Measurements from ENCODE around the gene TRAF4. TPM values are rescaled to one million over a fixed set of nuclear protein-coding genes. Genes with fewer than 3 reads are reported as not detected.

Gene TRAF4
- total and polyA plus RNA-seq, 9 of the 15 experiments (the other 6 are each of a cell fraction or from before 2014, with no cell fraction given): 2.4 to 147 (median 72.4) TPM

GRCh38 chr17:28722417-28723158 is 21.2 kb upstream of the TRAF4 start:
- ChIA-PET POLR2A (interaction anchor here (0.6 to 11.1 kb wide), 11 partner anchors 12 to 384 kb away, joined by 3 to 367 read pairs (median 5); partner anchors contain the start of genes PROCA1, SDF2, SUPT6H and TRAF4), CTCF (ENCODE audit: low intra/inter-chr PET ratio) (interaction anchor here (2.1 kb wide), 1 partner anchor 27 kb away, joined by 10 read pairs; no protein-coding TSS in a partner anchor)
- Histone ChIP-seq H3K79me2 (ENCODE audit: control insufficient read depth, insufficient read depth, low read length) (peaks cover 79% of the 10 kb centered on the region), H4K20me1 (replicated peaks; ENCODE audit: control insufficient read depth, insufficient read depth, low read length) (peaks cover 48% of the 10 kb centered on the region), H3K9ac (ENCODE audit: insufficient read depth in 1 of 2, low read depth in 2 of 2, low read length in 2 of 2) (peak overlapping the region; percentile 97 to 100), H2AFZ (ENCODE audit: low read depth, low read length) (no peak overlapping the region), H3K9me1 (ENCODE audit: control insufficient read depth, insufficient read depth, low read length) (no peaks in the 10 kb centered on the region), H3K36me3 (ENCODE audit: control insufficient read depth, insufficient read depth, low read length) (peaks cover 56% of the 10 kb centered on the region), H3K4me2 (ENCODE audit: insufficient read depth, low read length) (peak overlapping the region; percentile 96), H3K27ac (ENCODE audit: extremely low read depth, low read depth, low read length) (peak overlapping the region; percentile 95), H3K27me3 (ENCODE audit: control insufficient read depth in 2 of 2, insufficient read depth in 2 of 2, low read length in 2 of 2) (no peaks in the 10 kb centered on the region), H3K9me3 (replicated peaks; ENCODE audit: control insufficient read depth, insufficient read depth, low read depth, low read length) (no peaks in the 10 kb centered on the region), H3K4me3 (peak overlapping the region; percentile 75), H3K4me1 (replicated peaks in 1 of 2; ENCODE audit: control insufficient read depth in 2 of 2, insufficient read depth in 2 of 2, low read length in 2 of 2) (peaks cover 50 to 57% of the 10 kb centered on the region in 2 experiments)
- ATAC-seq (no peak), DNase-seq (ENCODE audit: extremely low read depth in 1 of 4, low spot score in 3 of 4) (no peak), FAIRE-seq (no peak)
- intact Hi-C loops (cut with micrococcal nuclease) (loop anchor here (10.0 kb wide), 1 partner anchor 392 kb away; no protein-coding TSS in a partner anchor), in situ Hi-C loops (cut with MboI) (no loop called here)
- TSS peak; percentile 8 for BruUV-seq (replicated peaks)
- 8% methylated on average over 7 of the region's 7 CpGs for WGBS (ENCODE audit: insufficient coverage, low coverage, missing lambda C conversion rate)
- no peak for TF ChIP-seq ELF2 (CRISPR knock-in tag; IDR thresholded peaks at IDR 0.05)
- TF ChIP-seq RBM34 (IDR thresholded peaks at IDR 0.05; ENCODE audit: borderline replicate concordance, insufficient read depth, low read length): no peak
- 0 out of 2 replicates have a peak, but pooled peaks have one; percentile 1 for TF ChIP-seq DPF2 (IDR thresholded peaks at IDR 0.05)
- no peak for TF ChIP-seq ZNF584 (CRISPR knock-in tag; IDR thresholded peaks at IDR 0.05; ENCODE audit: low read depth)
- TF ChIP-seq POLR2B (IDR thresholded peaks at IDR 0.05; ENCODE audit: low read depth, partially characterized antibody): peak; percentile 26
- peak; percentile 53 for TF ChIP-seq KDM5B (IDR thresholded peaks at IDR 0.05; ENCODE audit: insufficient replicate concordance, low read depth, low read length)
- TF ChIP-seq POLR2A (conservative IDR thresholded peaks at IDR 0.05): peak; percentile 58
- TF ChIP-seq XRCC5 (IDR thresholded peaks at IDR 0.05; ENCODE audit: low read depth, low read length): 0 out of 2 replicates have a peak, but pooled peaks have one; percentile 25
- TF ChIP-seq BCOR (IDR thresholded peaks at IDR 0.05): no peak
- TF ChIP-seq SUPT5H (IDR thresholded peaks at IDR 0.05): peak; percentile 41; the same call in 1 of the 2 replicates
- peak; percentile 42; the same call in 1 of the 2 replicates for TF ChIP-seq TFE3 (CRISPR knock-in tag; IDR thresholded peaks at IDR 0.05)
- 0 out of 2 replicates have a peak, but pooled peaks have one; percentile 5 for TF ChIP-seq ZNF384 (IDR thresholded peaks at IDR 0.05; ENCODE audit: low read depth, low read length)
- TF ChIP-seq CBX3 (IDR thresholded peaks at IDR 0.05; ENCODE audit: borderline replicate concordance in 1 of 2, low read length in 2 of 2): no peak

All from K562 (cell line).